HG02763 (cell line): Measurements from ENCODE around the gene KCP.
A peak's percentile ranks its signal among the peaks of the same experiment; 100 is the strongest.

Experiments
- ATAC-seq: cut with Tn5 transposase; IDR thresholded peaks from one replicate; pipeline ENCODE4 v1.9.1; 2021; ENCODE audit warnings: mild to moderate bottlenecking, moderate library complexity; ENCODE audit not compliant: unreplicated experiment

Gene KCP

DNA sequence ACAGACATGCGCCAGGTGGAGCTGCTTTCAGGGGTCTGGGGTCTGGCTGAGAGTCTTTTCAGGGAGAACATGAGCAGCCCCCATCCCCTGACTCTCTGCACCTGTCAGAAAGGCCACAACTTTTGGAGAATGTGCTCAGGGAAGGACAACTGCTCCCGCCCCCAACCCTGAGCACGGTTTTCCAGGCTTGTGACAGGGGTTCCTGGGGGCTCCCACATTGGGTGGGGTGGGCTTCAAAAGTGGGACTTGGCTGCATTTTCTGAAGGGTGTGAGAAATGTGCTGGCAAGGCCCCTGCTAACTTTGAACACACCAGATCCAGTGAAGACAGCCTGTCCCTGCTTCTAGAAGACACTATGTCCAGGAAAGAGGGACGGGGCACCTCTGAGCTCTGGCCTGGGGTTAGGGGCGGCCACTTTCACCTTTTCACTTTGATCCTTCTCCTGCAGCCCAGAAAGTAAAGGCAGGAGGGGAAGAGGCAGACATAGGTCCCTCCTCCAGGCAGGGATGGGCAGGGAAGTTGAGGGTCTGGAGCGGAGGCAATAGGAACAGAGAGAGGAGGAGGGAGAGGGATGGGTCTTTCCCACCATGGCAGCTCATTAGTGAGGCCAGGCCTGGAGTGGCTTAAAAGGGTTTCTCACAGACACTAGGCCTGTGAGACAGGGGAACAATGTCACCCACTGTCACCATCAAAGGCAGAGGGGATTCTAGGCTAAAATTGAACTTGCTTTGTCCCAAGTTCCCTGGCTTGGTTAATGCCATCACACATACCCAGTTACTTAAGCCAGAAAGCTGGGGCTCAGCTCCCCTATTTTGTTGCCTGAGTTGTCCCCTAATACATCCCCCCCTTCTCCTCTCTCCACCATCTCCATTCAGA is 1.5 kb downstream of the KCP start:
- ATAC-seq = no peak

DNA sequence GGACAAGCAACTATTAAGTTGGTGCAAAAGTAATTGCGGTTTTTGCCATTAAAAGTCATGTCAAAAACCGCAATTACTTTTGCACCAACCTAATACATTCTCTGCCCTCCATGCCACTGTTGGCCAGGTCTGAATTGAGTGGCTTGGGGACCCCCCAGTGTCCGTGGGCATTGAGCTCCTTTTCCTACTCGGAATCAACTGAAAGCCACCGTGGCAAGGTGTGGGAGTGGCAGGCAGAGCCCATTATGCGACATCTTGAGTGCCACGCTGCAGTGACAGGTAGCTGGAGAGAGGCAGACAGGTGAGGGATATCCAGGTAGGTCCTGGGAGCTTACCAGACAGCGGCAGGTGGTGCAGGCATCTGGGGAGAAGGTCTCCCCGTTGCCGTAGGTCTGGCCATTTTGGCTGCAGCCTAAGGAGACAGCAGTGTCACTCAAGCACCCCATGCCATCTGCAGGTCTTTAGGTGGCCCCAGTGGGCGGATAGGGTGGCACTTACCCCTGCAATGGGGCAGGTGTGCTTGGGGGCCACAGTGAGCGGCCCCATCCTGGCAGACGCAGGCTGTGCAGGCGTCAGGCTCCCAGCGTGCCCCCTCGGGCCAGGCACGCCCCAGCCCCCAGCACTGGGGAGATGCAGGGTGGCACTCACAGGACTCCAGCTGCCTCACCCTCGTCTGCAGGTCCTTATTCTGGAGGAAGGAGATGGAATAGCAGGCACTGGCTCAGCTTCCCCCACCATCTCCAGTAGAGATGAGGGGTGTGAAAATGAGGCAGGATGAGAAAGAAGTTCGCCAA is 3.5 kb downstream of the KCP start:
- no peak for ATAC-seq

GRCh38 chr7:128906001-128906765 is 4.3 kb downstream of the KCP start:
- ATAC-seq = no peak

GRCh38 chr7:128904381-128905197 is 5.9 kb downstream of the KCP start:
- peak; percentile 43 for ATAC-seq

DNA sequence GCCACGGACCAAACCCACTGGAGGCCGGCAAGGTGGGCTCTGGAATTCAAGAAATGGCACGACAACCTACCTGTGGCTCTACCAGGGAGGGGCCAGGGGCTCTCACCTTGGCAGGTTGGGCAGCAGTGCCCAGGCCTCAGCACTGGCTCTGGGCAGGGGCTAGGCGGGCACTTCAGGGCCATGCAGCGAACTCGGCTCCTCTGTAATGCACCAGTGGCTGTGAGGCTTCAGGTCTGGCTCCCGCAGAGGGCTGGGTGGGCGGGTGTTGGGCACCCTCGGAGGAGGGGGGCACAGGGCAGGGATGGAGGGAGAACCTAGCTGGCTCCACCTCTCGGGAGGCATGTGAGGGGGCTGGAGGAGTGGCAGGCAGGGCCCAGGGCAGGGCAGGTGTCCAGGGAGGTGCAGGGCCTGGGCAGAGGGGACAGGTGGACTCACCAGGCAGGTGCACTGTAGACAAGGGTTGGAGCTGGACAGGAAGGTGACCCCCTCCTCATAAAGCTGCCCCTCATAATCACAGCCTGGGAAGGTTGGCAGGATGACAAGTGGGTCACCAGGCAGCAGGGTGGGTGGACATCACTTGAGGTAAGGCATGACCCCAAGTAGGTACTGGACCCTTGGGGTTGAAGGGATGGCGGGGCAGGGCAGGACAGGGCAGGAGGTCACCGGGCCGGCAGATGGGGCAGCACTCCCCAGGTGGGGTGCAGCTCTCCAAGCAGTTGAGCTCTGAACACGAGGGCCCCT is 6.7 kb downstream of the KCP start:
- no peak for ATAC-seq

DNA sequence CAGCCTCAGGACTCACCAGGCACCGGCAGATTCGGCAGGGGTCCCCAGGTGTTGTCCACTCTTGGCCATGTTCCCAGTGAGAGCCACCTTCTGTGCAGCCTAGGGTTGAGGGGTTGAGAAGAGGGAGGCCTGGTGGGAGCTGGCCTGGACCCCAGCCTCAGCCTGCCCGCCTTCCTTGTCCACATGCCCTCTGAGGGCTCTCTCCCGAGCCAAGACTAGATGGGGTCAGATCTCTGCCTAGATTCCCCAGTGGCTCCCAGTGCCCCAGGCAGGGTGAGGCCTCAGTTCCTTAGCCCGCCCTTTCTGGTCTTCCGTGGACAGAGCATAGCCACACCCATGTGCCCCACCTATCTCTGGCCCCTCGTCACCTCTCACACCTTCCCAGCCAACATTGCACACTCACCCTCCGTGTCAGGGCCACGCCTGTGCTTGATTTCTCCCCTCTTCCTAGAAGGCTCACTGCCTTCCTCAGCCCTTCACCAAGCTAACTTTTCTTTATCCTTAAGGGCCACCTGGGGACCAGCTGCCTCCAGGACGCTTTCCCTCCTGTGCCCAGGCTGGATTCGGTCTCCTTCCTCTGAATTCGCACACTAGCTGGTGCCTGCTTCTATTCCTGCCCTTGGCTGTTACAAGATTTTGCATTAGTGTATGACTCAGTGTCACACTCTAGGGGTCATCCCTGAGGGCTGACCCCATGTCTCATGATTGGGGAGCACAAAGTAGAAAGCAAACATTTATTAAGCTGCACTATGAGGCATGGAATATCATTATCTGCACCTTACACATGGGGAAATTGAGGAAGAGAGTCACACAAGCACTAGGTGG is 7.5 kb downstream of the KCP start:
- no peak for ATAC-seq

- ATAC-seq = no peak
Observed at GRCh38 chr7:128900237-128900636, 10.3 kb downstream of the KCP start.

DNA sequence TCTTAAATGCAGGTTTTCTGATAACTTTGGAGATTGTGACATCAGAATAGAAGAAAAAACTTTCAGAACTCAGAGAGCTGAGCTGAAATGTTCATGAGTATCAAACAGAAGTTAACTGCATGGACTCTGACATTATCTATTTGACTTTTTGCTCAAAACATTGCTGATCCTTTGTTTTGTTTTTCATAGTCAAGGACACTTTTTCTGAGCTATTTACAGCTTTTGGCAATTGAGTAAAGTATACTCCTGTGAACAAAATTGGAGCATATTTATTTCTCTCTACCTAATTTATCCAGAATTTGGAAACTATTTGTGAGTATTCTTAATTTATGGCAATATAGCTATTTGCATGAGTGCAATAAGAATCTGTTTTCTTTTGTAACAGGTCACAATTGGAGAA is 11.1 kb downstream of the KCP start:
- no peak for ATAC-seq

DNA sequence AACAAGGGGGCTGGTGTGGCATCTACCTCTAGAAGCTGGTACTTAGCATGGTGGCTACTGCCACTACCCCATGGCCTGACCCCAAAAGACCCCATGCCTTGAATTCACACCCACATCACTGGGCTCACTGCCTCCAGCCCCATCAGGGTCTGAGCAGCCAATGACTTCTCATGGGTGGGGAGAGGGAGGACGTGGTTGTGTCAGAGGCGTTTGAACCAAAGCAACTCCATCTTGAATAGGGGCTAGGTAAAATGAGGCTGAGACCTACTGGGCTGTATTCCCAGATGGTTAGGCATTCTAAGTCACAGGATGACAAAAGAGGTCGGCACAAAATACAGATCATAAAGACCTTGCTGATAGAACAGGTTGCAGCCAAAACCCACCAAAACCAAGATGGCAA is 15.2 kb downstream of the KCP start:
- no peak for ATAC-seq

- ATAC-seq = no peak
Observed at GRCh38 chr7:128894101-128894440, 16.4 kb downstream of the KCP start.

DNA sequence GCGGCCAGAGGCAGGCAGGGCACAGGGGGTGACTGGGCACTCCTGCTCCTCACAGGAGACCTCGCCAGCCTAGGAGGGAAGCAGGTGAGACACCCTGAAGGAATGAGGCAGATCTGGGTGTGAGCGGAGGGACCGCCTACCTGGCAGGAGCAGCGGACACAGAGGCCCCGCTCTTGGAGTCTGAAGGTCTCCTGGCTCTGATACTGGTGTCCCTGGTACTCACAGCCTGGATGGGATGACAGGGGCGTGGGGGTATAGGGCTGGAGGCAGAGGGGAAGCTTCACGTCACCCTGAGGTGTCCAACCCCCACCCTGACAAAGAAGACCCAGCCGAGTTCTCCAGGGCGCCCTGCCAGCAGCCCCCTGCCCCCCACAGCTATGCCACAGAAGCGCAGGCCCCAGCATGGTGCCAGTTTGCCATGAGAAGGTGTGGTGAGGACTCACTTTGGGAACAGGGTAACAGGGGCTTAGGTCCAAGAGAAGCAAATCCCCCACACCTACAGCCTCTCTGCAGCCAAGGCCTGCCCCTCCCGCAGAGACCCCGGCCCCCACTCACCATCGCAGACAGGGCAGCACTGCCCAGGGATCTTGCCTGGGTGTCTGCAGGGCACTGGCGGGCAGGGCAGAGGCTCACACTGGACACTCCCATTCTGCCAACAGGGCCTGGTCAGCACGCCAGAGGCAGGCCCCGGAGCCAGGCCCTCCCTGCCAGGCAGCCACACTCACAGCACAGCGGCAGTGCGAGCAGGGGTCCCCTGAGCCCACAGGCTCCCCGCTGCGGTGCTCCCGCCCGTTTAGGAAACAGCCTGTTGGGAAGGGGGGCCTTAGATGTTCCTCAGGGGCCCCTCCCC is 17.0 kb downstream of the KCP start:
- no peak for ATAC-seq

GRCh38 chr7:128892521-128893250 is 17.8 kb downstream of the KCP start:
- no peak for ATAC-seq

DNA sequence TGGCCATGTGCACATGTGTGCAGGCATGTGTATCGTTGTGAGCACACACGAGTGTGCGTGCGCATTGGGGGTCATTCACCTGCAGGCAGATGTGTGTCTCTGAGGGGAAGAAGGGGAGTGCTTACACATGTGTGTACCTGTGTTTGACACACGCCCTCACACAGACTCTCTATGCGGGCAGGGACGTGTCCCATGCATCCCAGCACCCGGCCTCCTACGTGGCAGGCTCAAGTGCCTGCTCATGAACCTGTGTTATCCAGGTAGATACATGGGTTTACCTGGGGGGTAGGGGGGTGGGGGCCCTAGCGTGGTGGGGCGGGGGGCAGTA is 18.6 kb downstream of the KCP start:
- ATAC-seq = no peak

DNA sequence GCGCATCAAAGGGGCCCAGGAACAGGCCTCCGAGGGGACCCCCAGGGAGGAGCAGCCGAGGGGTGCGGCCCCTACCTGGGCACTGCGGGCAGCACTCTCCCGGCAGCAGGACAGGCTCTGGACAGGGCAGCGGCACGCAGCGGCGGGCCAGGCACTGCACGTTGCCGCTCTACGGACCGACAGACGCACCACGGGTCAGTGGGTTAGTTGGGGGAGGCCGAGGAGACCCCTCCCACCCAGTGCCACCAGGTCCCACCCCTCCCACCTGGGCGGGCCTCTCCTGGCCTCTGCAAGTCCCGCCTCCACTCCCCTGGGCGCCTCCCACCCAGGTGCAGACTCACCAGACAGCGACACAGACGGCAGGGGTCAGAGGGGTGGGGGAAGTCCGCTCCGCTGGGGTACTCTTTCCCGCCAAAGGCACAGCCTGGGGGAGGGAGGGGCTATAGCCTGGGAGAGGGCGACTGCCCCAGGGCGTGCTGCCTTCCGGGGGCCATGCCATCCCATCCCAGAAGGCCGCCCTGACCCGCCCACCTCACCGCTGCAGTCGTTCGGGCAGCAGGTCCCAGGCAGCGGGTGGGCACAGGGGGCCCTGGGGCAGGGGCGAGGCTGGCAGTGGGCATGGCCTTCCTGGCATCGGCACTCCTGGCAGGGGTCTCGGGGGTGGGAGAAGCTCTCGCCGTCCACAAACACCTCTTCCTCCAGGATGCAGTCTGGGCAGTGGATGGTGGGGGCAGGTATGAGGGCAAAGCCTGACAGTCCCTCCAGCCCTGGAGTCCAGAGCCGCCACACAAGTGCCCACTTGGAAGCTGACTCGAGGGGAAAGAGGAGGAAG is 19.2 kb downstream of the KCP start:
- no peak for ATAC-seq

- ATAC-seq = no peak
Observed at GRCh38 chr7:128890306-128891109, 20.0 kb downstream of the KCP start.

- ATAC-seq = no peak
Observed at GRCh38 chr7:128889121-128889520, 21.4 kb downstream of the KCP start.
